ENCODE results near the gene RBM33. TPM values are rescaled to one million over a fixed set of nuclear protein-coding genes. Genes with fewer than 3 reads are reported as not detected.

Gene RBM33
- total RNA-seq, 1 experiment from 2014 or later: 73.6 TPM

- H3K27ac ChIP-seq (ENCODE audit: low read depth, low read length, poor library complexity, severe bottlenecking): no peak overlapping the region
- CTCF ChIA-PET: no interaction called here
- intact Hi-C loops (cut with micrococcal nuclease; ENCODE audit: unreplicated experiment): no loop called here
- no peak overlapping the region for H3K4me3 ChIP-seq (ENCODE audit: low read depth, low read length, poor library complexity, severe bottlenecking)
- TF ChIP-seq CTCF (conservative IDR thresholded peaks at IDR 0.05; ENCODE audit: low read depth, low read length): no peak
- no peak for TF ChIP-seq EZH2 (IDR thresholded peaks at IDR 0.05; ENCODE audit: borderline replicate concordance, low read depth, low read length, poor library complexity, severe bottlenecking)
- no peaks in the 10 kb centered on the region for H3K4me1 ChIP-seq (ENCODE audit: insufficient read depth, low read length, poor library complexity, severe bottlenecking)
- peaks cover 17% of the 10 kb centered on the region for H3K9me3 ChIP-seq (ENCODE audit: low read depth, low read length, poor library complexity, severe bottlenecking)
- DNase-seq (ENCODE audit: low spot score): no peak
- BruUV-seq (replicated peaks): no TSS peak
- H3K36me3 ChIP-seq (ENCODE audit: insufficient read depth, low read length, poor library complexity, severe bottlenecking): peaks cover 6% of the 10 kb centered on the region
- POLR2A ChIA-PET (ENCODE audit: low non-redundant PET): no interaction called here
- no peaks in the 10 kb centered on the region for H3K27me3 ChIP-seq (replicated peaks; ENCODE audit: insufficient read depth, low read depth, low read length, poor library complexity)
Measured at GRCh38 chr7:155653803-155654202, 9.3 kb downstream of the RBM33 start.

- no peak for TF ChIP-seq CTCF (conservative IDR thresholded peaks at IDR 0.05; ENCODE audit: low read depth, low read length)
- no peak for TF ChIP-seq EZH2 (IDR thresholded peaks at IDR 0.05; ENCODE audit: borderline replicate concordance, low read depth, low read length, poor library complexity, severe bottlenecking)
- H3K4me3 ChIP-seq (ENCODE audit: low read depth, low read length, poor library complexity, severe bottlenecking): no peak overlapping the region
- CTCF ChIA-PET: no interaction called here
- no TSS peak for BruUV-seq (replicated peaks)
- DNase-seq (ENCODE audit: low spot score): no peak
- no peak overlapping the region for H3K27ac ChIP-seq (ENCODE audit: low read depth, low read length, poor library complexity, severe bottlenecking)
- no peaks in the 10 kb centered on the region for H3K27me3 ChIP-seq (replicated peaks; ENCODE audit: insufficient read depth, low read depth, low read length, poor library complexity)
- H3K9me3 ChIP-seq (ENCODE audit: low read depth, low read length, poor library complexity, severe bottlenecking): peaks cover 10% of the 10 kb centered on the region
- POLR2A ChIA-PET (ENCODE audit: low non-redundant PET): no interaction called here
- H3K4me1 ChIP-seq (ENCODE audit: insufficient read depth, low read length, poor library complexity, severe bottlenecking): no peaks in the 10 kb centered on the region
- no peaks in the 10 kb centered on the region for H3K36me3 ChIP-seq (ENCODE audit: insufficient read depth, low read length, poor library complexity, severe bottlenecking)
- intact Hi-C loops (cut with micrococcal nuclease; ENCODE audit: unreplicated experiment): no loop called here
Measured at GRCh38 chr7:155656891-155657290, 12.4 kb downstream of the RBM33 start.

GRCh38 chr7:155660059-155660757 is 15.7 kb downstream of the RBM33 start:
- CTCF ChIA-PET: no interaction called here
- no peaks in the 10 kb centered on the region for H3K4me1 ChIP-seq (ENCODE audit: insufficient read depth, low read length, poor library complexity, severe bottlenecking)
- BruUV-seq (replicated peaks): no TSS peak
- H3K9me3 ChIP-seq (ENCODE audit: low read depth, low read length, poor library complexity, severe bottlenecking): peaks cover 10% of the 10 kb centered on the region
- POLR2A ChIA-PET (ENCODE audit: low non-redundant PET): no interaction called here
- H3K4me3 ChIP-seq (ENCODE audit: low read depth, low read length, poor library complexity, severe bottlenecking): no peak overlapping the region
- H3K36me3 ChIP-seq (ENCODE audit: insufficient read depth, low read length, poor library complexity, severe bottlenecking): no peaks in the 10 kb centered on the region
- TF ChIP-seq EZH2 (IDR thresholded peaks at IDR 0.05; ENCODE audit: borderline replicate concordance, low read depth, low read length, poor library complexity, severe bottlenecking): no peak
- TF ChIP-seq CTCF (conservative IDR thresholded peaks at IDR 0.05; ENCODE audit: low read depth, low read length): no peak
- no peaks in the 10 kb centered on the region for H3K27me3 ChIP-seq (replicated peaks; ENCODE audit: insufficient read depth, low read depth, low read length, poor library complexity)
- no peak for DNase-seq (ENCODE audit: low spot score)
- no peak overlapping the region for H3K27ac ChIP-seq (ENCODE audit: low read depth, low read length, poor library complexity, severe bottlenecking)
- intact Hi-C loops (cut with micrococcal nuclease; ENCODE audit: unreplicated experiment): no loop called here
